Measurements from ENCODE around the gene BCAS2.

DNA sequence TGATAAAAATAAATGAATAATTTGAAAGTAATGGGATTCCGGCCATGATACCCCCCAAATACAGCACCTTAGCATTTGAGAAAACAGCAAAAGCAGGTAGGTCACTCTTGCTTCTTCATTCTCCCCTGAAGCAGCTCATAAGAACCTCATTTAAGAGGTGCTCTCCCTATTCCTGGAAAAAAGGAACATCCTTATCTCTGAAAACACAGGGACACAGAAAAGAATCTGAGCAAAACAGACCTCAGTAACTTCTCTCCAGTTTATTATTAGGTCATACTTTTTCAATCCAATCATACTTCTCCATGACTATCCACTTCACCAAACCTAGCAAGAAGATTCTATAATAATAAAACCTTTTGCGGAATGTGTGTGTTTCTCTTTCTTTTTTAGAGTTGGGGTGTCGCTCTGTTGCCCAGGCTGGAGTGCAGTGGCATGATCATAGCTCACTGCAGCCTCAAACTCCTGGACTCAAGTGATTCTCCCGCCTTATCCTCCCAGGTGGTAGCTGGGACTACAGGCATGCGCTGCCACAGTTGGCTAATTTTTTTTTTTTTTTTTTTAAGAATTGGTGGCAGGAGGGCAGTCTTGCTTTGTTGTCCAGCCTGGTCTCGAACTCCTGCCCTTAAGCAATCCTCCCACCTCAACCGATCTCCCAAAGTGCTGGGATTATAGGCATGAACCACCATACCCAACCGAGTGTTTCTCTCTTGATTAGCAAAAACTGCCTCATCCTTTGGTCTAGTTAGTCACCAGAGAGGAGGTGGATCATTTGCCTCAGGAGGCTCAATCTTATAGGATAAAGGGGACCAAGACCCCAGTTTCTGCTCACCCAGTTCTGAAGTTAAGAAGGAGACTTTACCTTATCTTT is 59.8 kb downstream of the BCAS2 start:
- TF ChIP-seq CTCF (IDR thresholded peaks at IDR 0.05; ENCODE audit: poor library complexity) (no peak), EZH2 (IDR thresholded peaks at IDR 0.05; ENCODE audit: borderline replicate concordance) (no peak), EZH2phosphoT487 (IDR thresholded peaks at IDR 0.05; ENCODE audit: low read depth, severe bottlenecking, unreplicated experiment) (no peak)
